HG03039 (cell line): Measurements from ENCODE around the gene PITPNC1.
"Not testable (repeated sequence)": the region's sequence is repeated elsewhere in the genome, so short reads cannot be mapped to it uniquely, and the experiment has no call there.

Experiments used
- ATAC-seq: cut with Tn5 transposase; IDR thresholded peaks from one replicate; pipeline ENCODE4 v1.9.1; 2021; ENCODE audit warnings: mild to moderate bottlenecking, moderate library complexity; ENCODE audit not compliant: unreplicated experiment

PITPNC1 gene

DNA sequence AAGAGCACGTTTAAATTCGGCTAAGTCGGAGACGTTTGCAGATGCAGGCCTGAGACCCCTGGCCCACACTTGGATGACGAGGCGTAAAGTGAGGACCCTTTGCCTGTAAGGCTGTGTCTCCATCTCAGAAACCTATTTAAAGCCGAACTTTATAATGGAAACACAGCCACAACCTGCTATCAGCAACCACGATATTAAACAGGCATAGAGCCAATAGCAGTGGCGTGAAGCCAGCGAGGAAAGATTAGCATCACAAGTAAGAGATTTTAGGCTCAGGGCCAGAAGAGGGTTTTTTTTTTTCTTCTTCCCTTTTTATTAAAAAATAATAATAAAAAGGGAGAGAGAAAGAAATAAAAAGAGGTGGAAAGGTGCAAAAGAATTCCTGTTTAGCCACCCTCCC lies 229.4 kb downstream of the PITPNC1 start:
- ATAC-seq = no peak

DNA sequence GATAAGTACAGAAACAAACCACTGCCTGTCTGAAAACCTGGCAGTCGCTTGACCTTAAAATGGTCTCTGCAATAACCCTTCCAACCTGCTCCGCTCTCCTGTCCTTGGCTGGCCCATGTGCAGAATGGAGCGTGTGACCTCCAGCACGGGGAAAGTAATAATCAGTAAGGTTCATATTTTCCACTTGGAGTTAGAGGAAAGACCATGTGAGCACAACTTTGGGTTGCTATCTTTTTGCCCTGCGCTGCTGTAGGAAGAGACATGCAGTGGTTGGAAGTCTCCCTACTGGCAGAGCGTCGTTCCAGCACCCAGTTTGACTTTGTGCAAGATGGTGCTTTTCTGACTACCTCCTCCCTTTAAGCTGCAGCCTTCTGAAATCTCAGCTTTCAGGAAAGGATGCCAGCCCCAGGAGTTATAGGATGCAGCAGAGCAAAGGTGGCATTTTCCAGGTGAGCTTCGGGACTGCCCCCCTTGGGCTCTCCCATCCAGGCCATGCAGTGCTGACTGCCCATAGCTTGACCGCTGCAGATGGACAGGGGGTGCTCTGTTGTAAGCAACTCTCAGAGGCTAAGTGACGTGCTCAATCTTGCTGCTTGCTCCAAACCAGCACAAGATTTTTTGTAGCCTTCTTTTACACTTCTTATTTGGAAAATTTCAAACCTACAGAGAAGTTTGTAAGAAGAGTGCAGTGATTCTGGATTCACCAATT lies 230.0 kb downstream of the PITPNC1 start:
- no peak for ATAC-seq

DNA sequence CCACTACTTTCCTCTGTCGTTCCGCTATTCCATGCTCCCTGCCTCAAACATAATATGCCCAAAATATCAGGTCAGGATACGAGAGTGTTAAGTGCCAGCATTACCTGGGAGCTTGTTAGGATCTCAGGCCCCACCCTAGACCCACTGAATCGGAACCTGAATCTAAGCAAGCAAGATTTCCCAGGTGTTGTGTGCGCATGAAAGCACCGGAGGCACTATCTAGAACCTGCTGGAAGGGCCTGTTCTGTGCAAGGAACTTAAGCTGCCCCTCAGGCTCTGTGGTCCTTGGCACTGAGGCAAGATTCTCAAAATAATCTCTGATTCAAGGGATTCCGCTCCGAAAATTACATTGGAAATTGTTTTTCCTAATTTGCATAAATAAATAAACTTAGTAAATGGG lies 233.0 kb downstream of the PITPNC1 start:
- ATAC-seq = no peak

DNA sequence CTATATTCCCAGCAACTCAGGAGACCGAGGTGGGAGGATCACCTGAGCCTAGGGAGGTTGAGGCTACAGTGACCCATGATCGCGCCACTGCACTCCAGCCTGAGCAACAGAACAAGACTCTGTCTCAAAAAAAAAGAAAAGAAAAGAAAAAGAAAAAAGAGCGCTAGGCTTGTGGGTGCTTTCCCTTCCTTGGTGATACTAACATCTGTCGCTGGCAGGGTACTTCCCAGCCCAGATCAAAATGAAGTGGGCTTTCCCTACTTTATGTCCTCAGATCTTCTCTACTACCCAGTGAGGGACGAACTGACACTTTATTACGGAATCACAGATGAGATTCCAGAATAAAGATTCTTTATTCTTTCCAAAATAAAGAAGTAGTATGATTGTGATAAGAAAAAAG lies 236.9 kb downstream of the PITPNC1 start:
- ATAC-seq = no peak

DNA sequence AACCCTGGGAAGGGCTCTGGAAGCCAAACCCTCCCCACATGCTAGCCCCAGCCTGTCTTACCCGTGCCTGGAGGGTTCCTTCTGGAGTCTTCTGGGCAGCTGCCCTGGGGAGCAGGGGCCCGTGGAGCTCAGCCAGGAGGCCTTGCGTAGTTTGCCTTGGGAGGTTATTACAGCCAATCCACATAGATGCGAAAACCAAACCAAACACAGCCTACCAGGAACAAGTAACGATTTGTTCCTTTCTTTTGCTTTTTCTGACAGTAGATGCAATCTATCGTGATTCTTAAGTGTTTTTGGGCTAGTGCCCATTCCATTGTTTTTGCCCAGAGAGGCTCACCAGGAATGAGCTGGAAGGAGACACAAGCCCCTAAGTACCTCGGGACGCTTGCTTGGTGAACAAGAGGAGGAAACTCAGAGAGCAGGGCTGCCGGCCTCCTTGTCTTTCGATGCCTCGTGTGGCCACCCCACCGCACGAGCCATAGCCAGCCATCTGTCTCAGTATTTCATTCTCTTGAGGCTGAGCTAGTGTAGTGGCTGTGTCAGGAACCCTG lies 238.0 kb downstream of the PITPNC1 start:
- no peak for ATAC-seq

DNA sequence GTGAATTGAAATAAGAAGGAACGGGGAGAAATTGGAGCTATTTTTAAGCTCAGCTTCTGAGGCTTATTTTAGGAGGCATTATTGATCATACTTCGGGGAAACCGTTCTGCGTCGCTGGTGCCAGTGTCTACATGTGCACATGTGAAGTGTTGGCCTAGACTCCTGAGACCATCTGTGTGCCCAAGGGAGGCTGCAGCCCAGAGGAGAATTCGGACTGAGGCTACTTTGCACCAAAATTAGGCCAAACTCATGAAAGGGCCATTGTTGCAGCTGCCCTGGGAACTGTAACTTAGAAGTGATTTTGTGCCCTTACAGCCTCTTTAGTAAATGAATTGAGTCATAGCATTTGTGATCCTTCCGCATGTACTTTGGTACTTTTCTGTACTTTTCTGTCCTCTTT lies 238.7 kb downstream of the PITPNC1 start:
- no peak for ATAC-seq

DNA sequence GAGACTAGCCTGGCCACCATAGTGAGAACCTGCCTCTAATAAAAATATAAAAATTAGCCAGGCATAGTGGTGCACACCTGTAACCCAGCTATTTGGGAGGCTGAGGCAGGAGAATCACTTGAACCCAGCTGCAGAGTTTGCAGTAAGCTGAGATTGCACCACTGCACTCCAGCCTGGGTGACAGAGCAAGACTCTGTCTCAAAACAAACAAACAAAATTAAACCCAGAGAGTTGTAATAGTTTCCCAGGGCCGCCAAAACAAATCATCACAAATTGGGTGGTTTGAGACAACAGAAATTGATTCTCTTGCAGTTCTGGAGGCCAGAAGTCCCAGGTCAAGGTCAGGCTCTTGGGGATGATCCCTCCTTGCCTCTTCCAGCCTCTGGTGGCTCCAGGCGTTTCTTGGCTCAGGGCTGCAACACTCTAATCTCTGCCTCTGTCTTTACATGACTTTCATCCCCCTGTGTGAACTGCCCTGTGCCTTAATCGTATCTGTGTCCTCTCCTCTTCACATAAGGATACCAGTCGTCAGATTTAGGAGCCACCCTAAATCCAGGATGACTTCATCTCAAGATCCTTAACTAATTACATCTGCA lies 240.3 kb downstream of the PITPNC1 start:
- no peak for ATAC-seq

DNA sequence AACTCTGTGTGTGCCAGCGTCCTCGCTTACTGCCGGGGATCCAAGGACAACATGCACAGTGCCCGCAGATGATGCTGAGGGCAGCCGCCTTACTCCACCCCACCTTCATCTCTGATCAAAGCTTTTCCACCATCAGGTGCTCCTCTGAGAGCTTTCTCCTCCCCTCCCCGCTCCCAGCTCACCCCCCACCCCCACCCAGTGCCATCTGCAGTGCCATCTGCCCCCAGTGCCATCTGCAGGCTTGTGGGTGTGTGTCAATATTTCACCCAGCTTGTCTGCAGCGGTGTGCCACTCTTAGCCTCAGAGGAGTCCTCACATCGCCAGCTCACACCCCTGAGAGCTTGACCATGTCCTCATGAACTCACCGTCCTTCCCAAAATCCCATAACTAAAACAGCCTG lies 242.5 kb downstream of the PITPNC1 start:
- ATAC-seq = no peak

DNA sequence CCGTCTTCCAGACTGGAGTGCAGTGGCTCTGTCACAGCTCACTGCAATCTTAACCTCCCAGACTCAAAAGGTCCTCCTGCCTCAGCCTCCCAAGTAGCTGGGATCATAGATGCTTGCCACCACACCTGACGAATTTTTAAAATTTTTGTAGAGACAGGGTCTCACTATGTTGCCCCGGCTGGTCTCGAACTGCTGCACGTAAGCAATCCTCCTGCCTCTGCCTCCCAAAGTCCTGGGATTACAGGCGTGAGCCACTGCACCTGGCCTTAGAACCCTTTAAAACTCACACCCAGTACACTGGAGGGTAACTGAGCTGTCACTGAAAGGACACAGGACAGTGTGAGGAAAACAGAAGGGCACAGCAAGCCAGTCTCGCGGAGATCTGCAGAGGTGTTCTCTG lies 243.0 kb downstream of the PITPNC1 start:
- no peak for ATAC-seq

DNA sequence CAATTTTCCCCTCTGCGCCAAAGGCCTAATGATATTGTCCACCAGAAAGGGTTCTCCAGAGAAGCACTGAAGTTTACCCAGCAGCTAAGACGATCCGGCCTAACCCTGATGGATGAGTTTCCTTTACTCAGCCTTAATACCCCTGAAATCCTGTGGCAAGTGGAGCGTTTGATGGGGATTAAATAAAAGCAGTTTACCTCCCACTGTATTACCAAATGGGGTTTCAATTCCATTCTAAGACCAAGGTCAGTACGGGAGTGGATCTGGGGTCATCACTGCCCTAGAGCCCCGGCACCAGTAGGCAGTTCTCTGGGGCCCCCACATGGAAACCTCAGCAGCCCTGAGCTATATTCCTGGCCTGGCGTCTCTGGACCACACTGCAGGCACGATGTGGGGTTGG lies 243.6 kb downstream of the PITPNC1 start:
- no peak for ATAC-seq

DNA sequence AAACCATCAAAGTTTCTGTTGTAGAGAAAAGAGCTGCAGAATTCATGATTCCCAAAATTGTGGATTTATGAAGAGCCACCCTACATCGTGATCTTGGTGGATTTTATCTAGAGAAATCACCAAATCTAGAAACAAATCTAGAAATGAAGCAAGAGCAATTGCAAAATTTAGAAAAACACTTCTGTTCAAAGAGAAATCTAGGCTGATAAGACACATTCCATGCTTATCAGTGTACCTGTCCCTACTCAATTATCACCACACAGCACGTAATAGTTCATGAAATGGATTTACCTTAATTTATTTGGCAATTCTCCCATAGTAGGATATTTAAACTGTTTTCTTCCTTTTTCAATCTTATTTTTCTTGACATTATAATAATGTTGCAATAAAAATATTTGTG lies 246.7 kb downstream of the PITPNC1 start:
- no peak for ATAC-seq

DNA sequence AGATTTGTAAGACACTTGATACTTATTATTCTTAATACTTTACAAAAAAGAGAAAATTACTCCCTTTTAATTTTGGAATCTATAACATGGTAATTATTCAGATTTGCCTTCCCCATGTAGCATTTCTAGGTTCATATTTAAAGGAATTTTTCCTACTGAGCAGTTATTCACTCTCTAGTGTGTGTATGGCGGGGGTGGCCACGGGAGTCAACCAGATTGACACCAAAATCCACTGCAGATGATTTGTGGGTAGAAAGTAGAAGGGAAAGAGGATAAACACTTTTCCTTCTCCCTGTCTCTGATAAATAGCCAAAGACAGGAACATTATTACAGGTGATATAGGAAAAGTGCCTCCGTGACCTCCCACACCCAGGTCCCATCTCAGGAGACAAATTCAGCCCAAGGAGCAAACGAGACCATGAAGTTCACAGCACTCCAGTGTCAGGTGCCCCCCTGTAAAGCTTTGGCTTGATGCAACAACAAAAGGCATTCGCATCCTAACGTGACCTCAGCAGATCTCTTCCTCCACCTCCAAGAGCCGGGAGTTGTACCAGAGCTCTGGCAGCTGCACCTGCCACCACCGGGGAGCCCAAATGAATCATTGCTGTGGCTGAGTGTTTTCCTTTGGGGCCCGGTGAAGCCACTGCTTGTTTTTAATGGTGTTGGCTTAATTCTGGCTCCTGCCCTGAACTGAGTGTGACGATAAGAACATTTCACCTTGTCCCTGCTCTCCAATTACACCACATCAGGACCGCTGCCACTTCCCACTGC lies 248.0 kb downstream of the PITPNC1 start:
- no peak for ATAC-seq

DNA sequence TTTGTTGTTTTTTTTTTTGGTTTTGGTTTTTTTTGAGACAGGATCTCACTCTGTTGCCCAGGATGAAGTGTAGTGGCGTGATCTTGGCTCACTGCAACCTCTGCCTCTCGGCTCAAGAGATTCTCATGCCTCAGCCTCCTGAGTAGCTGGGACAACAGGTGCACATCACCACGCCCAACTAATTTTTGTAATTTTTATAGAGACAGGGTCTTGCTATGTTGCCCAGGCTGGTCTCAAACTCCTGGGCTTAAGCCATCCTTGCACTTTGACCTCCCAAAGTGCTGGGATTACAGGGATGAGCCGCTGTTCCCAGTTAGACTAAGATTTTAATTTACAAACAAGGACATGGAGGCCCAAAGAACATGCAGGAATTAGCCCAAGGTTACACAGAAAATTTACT lies 248.9 kb downstream of the PITPNC1 start:
- ATAC-seq = no peak

DNA sequence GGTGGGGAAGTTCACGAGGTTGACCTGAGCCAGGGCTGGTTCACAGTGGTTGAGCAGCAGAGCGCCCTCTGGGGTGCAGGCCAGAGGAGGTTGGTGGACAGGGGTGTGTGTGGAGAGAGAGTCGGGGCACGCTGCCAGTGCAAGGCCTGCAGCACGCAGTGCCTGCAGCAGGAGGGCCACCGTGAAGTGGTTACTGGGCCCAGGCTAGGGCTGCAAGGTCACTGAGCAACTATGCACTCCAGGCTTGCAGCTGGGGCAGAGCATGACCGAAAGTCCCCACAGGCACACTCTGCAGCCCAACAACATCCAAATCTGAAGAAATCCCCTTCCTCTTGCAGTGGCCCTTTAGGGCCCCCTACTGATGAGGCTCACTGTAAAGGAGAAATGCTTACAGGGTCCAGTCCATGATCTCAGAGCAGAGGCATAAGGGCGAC lies 251.5 kb downstream of the PITPNC1 start:
- ATAC-seq = no peak

DNA sequence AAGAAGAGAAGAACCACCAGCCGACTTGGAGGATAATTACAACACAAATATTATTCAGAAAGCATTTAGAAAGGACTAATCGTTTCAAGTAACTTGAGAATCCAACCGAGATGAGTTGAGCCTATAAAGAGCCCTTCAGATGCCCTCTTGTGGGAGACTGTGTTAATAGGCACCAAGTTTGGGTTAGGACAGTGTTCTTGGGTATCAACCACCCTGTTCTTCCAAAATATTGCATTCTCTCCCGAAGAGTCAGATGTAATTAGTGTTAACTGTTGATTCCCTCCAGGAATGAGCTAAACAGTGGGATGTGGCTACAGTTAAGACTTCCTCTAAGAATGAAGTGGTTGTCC lies 252.9 kb downstream of the PITPNC1 start:
- ATAC-seq = no peak

DNA sequence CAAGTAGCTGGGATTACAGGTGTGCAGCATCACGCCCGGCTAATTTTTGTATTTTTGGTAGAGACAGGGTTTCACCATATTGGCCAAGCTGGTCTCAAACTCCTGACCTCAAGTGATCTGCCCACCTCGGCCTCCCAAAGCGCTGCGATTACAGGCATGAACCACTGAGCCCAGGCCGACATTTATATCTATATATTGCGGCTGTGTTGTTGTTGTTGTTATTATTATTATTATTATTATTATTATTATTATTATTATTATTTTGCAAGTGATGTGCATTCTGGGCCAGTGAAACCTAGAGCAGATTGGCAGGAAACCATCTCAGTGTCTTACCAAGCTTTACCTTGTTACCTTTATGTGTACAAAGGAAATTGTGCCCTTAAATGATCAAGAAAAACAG lies 253.8 kb downstream of the PITPNC1 start:
- not testable (repeated sequence) for ATAC-seq

DNA sequence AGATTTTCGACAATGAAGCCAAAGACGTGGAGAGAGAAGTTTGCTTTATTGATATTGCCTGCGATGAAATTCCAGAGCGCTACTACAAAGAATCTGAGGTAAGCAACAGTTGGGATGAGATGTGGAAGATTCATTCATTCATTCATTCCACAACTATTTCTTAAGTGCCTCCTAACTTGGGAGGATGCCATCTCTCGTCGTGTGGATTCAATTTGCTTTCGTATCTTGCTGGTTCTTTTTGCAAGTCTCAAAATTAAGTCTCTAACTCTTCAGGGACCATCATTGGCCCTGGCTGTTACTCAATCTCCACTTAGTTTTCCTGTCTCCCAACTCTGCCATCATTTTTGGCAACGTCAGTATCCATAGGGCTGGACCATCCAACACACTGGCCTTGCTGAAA lies 255.1 kb downstream of the PITPNC1 start:
- no peak for ATAC-seq

DNA sequence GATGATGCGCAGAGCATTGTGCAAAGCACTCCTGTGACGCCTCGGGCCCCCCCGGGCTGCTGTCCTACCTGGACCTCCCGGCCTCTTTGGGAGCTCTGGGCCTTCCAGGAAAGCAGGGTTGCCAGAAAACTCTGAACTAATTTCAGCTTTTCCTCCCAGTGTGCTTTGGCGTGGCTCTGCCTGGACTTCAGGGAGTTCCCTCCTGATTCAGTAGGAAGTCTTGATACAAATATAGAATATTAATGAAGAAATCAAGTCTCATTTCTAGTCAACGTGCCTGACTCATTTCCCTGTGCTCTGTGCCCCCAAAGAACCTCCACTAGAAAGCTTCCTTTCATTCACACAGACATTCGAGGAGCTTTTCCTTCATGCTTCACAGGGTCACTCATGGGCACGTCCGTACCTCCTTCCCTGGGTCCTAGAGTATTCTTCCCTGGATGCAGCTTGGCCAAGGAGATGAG lies 256.7 kb downstream of the PITPNC1 start:
- no peak for ATAC-seq

DNA sequence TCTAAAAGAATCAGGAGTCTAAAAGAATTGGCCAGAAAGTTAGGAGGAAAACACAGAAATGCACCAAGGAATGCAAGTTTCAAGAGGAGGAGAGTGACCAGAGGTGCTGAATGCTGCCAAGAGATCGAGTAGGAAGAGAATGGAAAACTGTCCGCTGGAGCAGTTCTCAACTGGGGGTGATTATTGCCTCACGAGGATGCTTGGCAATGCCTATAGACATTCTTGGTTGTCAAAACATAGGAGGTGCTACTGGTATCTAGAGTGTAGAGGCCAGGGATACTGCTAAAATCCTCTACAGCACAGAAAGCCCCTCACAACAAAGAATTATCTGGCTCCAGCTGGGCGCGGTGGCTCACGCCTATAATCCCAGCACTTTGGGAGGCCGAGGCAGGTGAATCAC lies 258.6 kb downstream of the PITPNC1 start:
- ATAC-seq = no peak

DNA sequence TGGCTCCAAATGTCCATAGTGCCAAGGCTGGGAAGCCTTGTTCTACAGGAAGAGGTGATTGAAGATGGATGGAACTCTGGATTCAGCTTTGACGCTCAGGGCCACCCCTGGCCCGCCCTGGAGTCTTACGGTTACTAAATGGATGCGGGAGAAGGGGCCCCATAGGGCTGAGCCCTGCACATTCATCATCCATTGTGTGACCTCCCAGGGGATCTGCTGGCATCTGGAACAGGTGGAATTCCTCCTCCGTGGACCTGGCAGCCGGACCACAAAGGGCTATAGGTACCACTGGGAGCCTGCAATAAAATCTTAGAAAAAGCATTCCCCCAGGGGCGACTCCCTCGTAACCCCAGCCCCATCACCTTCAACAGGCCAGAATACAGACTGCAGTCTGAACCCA lies 259.2 kb downstream of the PITPNC1 start:
- no peak for ATAC-seq

DNA sequence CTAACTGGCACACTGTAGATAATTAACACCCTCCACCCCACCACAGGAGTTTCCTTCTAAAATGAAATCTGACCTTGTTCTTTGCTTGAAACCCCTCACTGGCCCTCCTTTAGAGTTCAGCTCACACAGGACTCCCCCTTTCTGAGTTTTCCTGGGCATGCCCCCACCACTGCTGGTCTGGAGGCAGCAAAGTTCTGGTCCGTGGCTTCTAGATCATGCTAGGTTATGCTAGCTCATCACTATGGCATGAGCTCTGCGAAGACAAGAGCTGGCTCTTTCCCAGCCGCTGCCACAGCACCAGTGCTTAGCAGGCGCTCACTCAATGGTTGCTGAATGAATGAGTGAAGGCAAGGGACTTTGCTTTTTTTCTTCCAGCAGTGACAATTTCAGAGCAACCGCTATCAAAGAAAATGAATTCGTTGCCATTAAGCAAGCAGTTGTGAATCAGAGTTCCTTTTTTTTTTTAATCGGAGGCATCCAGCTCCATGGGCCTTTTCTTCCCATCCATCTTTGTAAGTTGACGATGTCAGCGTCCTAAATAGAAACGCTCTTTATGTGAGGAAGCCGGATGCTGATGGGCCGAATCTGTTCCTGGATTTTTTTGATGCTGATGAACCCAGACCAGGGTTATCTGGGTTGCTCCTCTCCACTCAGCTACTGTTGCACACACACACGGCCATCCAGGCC lies 259.9 kb downstream of the PITPNC1 start:
- ATAC-seq = no peak
